Body of pancreas (tissue), 4 donors: Measurements from ENCODE around the gene ADAMTSL2. TPM values are rescaled to one million over a fixed set of nuclear protein-coding genes. Genes with fewer than 3 reads are reported as not detected.

ENCODE experiments used
- ATAC-seq: fragments of 150-250 bp; one replicate; pipeline ENCODE4 v1.9.1; 2016
- DNase-seq, 4 donors: peaks; one replicate each; pipeline ENCODE4 v3.0.0-alpha.2; 2019
- H3K27ac ChIP-seq, 4 donors: fragments of 200-600 bp; sonication (generic); 1 replicate in 3 of 4; 2 replicates in 1 of 4; pipeline versions ENCODE4 v1.5.1 to v1.6.1; 2016 to 2019; ENCODE audit warnings: mild to moderate bottlenecking in 1 of 4, mixed read lengths in 1 of 4, moderate library complexity in 1 of 4
- H3K27me3 ChIP-seq, 2 donors: fragments of 200-600 bp; sonication (generic); one replicate each; pipeline ENCODE4 v1.6.0; 2016; ENCODE audit warnings: mild to moderate bottlenecking in 1 of 2
- H3K36me3 ChIP-seq, 2 donors: fragments of 200-600 bp; sonication (generic); replicated peaks in 1 of 2; 2 replicates each; pipeline ENCODE4 v1.5.1; 2016; ENCODE audit warnings: low read depth in 2 of 2; ENCODE audit not compliant: insufficient read depth in 1 of 2
- H3K4me1 ChIP-seq: fragments of 200-600 bp; sonication (generic); one replicate; pipeline ENCODE4 v1.6.0; 2016
- H3K4me3 ChIP-seq, 2 donors: fragments of 200-600 bp; sonication (generic); 1 replicate in 1 of 2; 2 replicates in 1 of 2; pipeline ENCODE4 v1.5.1; 2016 to 2019
- H3K9me3 ChIP-seq, 3 donors: fragments of 200-600 bp; sonication (generic); 1 replicate in 2 of 3; 2 replicates in 1 of 3; pipeline ENCODE4 v1.5.1; 2016
- POLR2A ChIP-seq, 3 donors: fragments of 450-650 bp; IDR thresholded peaks; one replicate each; pipeline ENCODE4 v1.6.1; 2016; ENCODE audit warnings: antibody characterized with exemption in 3 of 3, mild to moderate bottlenecking in 2 of 3
- WGBS, 2 donors: methylation state at CpG; one replicate each; pipeline ENCODE4 v1.1.5; 2017; 5-methylcytosine and 5-hydroxymethylcytosine counted together
- intact Hi-C: fragments of 100-400 bp; cut with DNase I; formaldehyde crosslinking; loops from one replicate; pipeline ENCODE4 v1.15.1; 2023
- total RNA-seq, 2 donors: library from RNA; depleted of rRNA; stranded (reverse); fragments of >200 nt; gene quantifications; one replicate each; pipeline ENCODE4 v1.1.0, GENCODE V29; 2016
- TF ChIP-seq, protein P1 (sequence below), 7 experiments: fragments of 450-650 bp in 4 of 7; fragments of 200-600 bp in 3 of 7; sonication (generic) in 3 of 7; IDR thresholded peaks; one replicate each; pipeline ENCODE4 v1.5.1; 2016 to 2019; ENCODE audit warnings: antibody characterized with exemption in 7 of 7

ADAMTSL2 gene
- total RNA-seq, 2 donors from 2014 or later, result 4.2 to 21.8 TPM

DNA sequence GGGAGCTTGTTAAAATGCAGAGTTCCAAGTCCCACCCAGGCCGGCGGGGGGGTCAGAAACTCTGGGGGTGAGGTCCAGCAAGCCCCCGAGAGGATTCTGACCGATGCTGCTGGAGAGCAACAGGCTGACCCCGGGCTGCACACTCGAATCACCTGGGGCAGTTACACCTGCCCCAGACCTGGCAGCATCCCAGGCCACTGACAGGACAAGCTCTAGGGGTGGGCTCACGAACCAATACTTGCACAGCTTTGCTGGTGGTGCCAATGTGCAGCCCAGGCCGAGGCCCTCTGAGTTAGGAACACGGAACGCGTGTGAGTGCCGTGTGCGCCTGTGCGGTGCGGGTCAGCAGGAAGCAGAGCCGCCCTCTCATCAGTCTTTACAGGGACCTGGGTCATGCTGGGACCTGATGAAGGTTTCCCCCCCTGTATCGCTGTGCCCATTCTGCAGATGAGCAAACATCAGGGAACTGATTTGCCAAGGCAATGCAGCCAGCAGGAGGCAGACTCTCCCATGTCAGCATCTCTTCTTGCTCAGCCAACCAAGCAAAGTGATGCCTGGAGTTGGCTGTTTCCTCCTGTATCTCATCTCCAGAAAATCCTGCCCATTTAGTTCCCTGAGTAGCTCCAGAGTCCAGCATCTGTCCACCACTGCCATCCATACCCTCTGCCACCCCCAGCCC is 58.4 kb downstream of the ADAMTSL2 start:
- no peak for ATAC-seq
- H3K4me3 ChIP-seq, result no peak overlapping the region
- no peaks in the 10 kb centered on the region for H3K4me1 ChIP-seq
- TF ChIP-seq, protein P1, sequence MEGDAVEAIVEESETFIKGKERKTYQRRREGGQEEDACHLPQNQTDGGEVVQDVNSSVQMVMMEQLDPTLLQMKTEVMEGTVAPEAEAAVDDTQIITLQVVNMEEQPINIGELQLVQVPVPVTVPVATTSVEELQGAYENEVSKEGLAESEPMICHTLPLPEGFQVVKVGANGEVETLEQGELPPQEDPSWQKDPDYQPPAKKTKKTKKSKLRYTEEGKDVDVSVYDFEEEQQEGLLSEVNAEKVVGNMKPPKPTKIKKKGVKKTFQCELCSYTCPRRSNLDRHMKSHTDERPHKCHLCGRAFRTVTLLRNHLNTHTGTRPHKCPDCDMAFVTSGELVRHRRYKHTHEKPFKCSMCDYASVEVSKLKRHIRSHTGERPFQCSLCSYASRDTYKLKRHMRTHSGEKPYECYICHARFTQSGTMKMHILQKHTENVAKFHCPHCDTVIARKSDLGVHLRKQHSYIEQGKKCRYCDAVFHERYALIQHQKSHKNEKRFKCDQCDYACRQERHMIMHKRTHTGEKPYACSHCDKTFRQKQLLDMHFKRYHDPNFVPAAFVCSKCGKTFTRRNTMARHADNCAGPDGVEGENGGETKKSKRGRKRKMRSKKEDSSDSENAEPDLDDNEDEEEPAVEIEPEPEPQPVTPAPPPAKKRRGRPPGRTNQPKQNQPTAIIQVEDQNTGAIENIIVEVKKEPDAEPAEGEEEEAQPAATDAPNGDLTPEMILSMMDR (IDR thresholded peaks at IDR 0.05), result peak in 1 of 7 experiments; percentile 10
- TF ChIP-seq POLR2A (IDR thresholded peaks at IDR 0.05), result no peak
- H3K9me3 ChIP-seq, result peaks cover 0 to 16% (median 0%) of the 10 kb centered on the region in 3 donors
- no peak for DNase-seq
- H3K36me3 ChIP-seq, result no peaks in the 10 kb centered on the region
- intact Hi-C loops, result no loop called here
- H3K27me3 ChIP-seq, result no peaks in the 10 kb centered on the region
- H3K27ac ChIP-seq, result no peak overlapping the region
- WGBS, 2 donors, result 70 to 88% methylated on average over 8 to 13 of the region's 17 CpGs

DNA sequence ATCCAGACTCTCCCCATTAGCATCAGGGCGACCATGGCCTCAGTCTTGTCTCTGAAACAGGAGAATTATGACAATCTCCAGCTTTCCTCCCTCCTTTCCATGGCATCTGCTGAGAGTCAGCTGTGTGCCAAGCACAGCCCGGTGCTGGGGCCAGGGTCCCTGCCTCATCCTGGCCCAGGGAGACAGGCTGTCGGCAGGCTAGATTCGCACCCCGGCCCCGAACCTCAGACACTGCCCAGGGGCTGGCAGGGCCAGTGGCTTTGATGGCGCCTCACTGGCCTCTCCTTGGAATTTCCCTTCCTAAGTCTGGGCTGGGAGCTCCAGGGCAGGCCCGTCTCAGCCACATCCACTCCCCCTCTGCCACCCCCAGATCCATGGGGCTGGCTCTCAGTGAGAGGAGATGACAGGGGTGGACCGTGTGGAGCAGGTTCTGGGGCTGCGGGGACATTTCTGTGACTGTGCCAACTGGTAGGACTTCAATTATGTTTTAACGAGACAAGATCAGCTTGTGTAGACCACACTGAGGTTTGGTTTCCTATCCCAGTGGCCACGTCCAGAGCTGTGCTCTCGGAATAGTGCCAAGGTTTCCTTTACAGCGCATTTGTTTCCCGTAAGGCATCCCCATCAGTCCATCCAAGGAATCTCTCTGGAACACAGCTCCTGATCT is 59.2 kb downstream of the ADAMTSL2 start:
- WGBS, 2 donors, result 84 to 85% methylated on average over 12 to 15 of the region's 15 CpGs

DNA sequence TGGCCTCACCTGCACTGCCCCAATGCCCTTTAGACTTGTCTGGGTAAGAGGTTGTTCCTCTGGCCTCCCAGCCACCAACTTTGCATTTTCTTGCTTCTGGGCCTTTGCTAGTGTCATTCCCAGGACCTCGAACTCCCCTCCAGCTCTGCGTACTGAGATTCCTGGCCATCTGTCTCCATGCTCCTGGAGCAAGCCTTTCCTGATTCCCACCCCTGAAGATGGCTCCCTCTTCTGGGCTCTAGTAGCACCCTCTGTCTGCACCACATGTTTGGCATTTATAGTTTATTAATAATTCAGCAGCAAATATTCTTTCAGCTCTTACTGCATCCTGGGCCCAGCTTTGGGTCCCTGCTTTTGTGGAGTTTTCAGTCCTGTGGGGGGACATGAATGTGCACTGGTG is 59.8 kb downstream of the ADAMTSL2 start:
- ATAC-seq (no peak), DNase-seq (no peak)
- Histone ChIP-seq H3K27ac (no peak overlapping the region), H3K36me3 (no peaks in the 10 kb centered on the region), H3K9me3 (peaks cover 0 to 20% (median 0%) of the 10 kb centered on the region in 3 donors), H3K27me3 (no peaks in the 10 kb centered on the region), H3K4me3 (no peak overlapping the region), H3K4me1 (no peaks in the 10 kb centered on the region)
- 86 to 88% methylated on average over 2 of the region's 2 CpGs for WGBS, 2 donors
- no peak for TF ChIP-seq POLR2A (IDR thresholded peaks at IDR 0.05)
- TF ChIP-seq, protein P1 (IDR thresholded peaks at IDR 0.05), result no peak
- intact Hi-C loops, result no loop called here

More for the DNA sequence above, 59.2 kb downstream of the ADAMTSL2 start:
- ATAC-seq (no peak), DNase-seq (no peak)
- Histone ChIP-seq H3K9me3 (peaks cover 0 to 20% (median 0%) of the 10 kb centered on the region in 3 donors), H3K27me3 (no peaks in the 10 kb centered on the region), H3K4me1 (no peaks in the 10 kb centered on the region), H3K36me3 (no peaks in the 10 kb centered on the region), H3K4me3 (no peak overlapping the region), H3K27ac (no peak overlapping the region)
- TF ChIP-seq, protein P1 (IDR thresholded peaks at IDR 0.05), result no peak
- TF ChIP-seq POLR2A (IDR thresholded peaks at IDR 0.05), result no peak
- intact Hi-C loops, result no loop called here

DNA sequence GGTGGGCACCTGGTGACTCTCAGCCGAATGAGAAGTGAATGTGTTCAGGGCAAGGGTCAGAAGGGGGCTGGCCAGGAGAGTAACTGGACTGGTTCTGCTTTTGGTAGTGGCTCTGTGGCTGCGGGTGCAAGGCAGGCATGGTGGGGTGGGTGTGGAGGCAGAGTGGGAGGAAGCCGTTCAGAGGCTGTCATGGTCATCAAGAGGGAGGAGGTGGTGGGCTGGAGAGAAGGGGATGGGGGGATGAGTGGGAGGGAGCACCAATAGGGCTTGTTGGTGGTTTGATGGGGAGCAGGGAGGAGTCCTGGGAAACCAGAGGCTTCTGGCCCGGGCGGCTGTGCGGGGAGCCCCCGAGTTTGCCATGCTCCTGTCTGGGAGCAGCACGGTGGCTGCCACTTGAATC is 61.4 kb downstream of the ADAMTSL2 start:
- H3K27me3 ChIP-seq, result no peaks in the 10 kb centered on the region
- intact Hi-C loops, result no loop called here
- TF ChIP-seq, protein P1 (IDR thresholded peaks at IDR 0.05), result no peak
- no peak for TF ChIP-seq POLR2A (IDR thresholded peaks at IDR 0.05)
- no peak overlapping the region for H3K4me3 ChIP-seq
- DNase-seq, result no peak
- H3K4me1 ChIP-seq, result no peaks in the 10 kb centered on the region
- no peaks in the 10 kb centered on the region for H3K36me3 ChIP-seq
- WGBS, 2 donors, result 71 to 75% methylated on average over 8 of the region's 8 CpGs
- peaks cover 0 to 20% (median 0%) of the 10 kb centered on the region in 3 donors for H3K9me3 ChIP-seq
- no peak for ATAC-seq
- no peak overlapping the region for H3K27ac ChIP-seq
